HG02943 (cell line): ENCODE measurements around the gene ZBTB32.
"Not testable (repeated sequence)": the region's sequence is repeated elsewhere in the genome, so short reads cannot be mapped to it uniquely, and the experiment has no call there.

ENCODE experiments used
- ATAC-seq: cut with Tn5 transposase; IDR thresholded peaks from one replicate; pipeline ENCODE4 v1.9.1; 2021; ENCODE audit warnings: mild to moderate bottlenecking, low read depth, moderate library complexity; ENCODE audit not compliant: unreplicated experiment

Gene ZBTB32, protein sequence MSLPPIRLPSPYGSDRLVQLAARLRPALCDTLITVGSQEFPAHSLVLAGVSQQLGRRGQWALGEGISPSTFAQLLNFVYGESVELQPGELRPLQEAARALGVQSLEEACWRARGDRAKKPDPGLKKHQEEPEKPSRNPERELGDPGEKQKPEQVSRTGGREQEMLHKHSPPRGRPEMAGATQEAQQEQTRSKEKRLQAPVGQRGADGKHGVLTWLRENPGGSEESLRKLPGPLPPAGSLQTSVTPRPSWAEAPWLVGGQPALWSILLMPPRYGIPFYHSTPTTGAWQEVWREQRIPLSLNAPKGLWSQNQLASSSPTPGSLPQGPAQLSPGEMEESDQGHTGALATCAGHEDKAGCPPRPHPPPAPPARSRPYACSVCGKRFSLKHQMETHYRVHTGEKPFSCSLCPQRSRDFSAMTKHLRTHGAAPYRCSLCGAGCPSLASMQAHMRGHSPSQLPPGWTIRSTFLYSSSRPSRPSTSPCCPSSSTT

DNA sequence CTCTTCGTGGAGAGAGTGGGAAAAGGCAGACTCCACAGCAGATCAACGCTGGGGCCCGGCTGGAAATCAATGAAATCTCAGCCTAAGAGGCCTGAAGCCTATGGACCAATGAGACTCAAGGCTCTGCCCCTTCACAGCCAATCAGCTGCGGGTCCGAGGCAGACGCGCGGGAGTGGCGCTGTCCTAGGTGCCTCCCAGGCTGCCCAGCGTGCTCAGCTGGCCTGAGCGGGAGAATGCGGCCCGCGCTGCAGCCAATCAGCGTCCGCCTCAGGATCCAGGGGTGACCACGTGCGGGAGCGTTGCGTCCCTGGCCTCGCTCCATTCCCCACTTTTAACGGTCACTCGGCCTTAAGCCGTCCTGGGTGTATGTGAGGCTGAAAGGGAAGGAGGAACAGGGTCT lies at the start of gene ZBTB32:
Gene ZBTB32, plus strand, starts transcription at position 341 of the 400 bp plus-strand sequence. CDS start 10,069 bp downstream, outside the sequence.
- no peak for ATAC-seq

DNA sequence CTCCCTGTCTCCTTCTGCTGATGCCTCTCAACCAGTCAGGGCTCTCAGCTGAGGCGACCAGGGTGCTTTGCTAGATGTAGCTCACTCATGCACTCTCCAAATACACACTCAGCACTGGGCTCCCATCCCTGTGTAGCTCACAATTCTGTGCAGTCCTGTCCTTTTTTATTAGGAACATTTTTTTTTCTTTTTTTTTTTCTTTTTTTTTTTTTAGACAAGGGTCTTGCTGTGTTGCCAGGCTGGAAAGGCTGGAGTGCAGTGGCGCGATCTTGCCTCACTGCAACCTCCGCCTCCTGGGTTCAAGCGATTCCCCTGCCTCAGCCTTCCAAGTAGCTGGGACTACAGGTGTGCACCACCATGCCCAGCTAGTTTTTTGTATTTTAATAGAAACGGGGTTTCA lies 49.5 kb upstream of the ZBTB32 start:
- not testable (repeated sequence) for ATAC-seq

DNA sequence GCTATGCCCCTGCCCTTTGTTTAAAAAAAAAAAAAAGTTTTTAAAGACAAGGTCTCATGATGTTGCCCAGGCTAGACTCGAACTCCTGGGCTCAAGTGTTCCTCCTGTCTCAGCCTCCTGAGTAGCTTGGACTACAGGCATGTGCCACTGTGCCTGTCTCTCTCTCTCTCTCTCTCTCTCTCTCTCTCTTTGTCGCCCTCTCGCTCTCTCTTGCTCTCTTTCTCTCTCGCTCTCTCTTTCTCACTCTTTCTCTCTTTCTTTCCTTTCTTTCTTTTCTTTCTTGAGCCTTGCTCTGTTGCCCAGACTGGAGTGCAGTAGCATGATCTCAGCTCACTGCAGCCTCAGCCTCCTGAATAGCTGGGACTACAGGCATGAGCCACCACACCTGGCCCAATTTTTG lies 48.8 kb upstream of the ZBTB32 start:
- ATAC-seq, result no peak

DNA sequence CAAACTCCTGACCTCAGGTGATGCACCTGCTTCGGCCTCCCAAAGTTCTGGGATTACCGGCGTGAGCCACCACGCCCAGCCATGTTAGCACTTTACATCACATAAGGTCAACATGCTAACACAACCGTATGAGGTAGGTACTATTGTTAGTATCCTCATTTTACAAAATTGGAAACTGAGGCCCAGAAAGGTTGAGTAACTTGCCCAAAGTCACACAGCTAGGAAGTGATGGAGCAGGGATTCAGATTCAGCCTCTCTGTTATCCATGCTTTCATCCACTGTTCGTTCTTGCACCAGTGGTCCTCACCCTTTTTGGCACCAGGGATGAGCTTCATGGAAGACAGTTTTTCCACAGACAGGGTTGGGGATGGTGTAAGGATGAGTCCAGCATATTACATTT lies 47.7 kb upstream of the ZBTB32 start:
- no peak for ATAC-seq

DNA sequence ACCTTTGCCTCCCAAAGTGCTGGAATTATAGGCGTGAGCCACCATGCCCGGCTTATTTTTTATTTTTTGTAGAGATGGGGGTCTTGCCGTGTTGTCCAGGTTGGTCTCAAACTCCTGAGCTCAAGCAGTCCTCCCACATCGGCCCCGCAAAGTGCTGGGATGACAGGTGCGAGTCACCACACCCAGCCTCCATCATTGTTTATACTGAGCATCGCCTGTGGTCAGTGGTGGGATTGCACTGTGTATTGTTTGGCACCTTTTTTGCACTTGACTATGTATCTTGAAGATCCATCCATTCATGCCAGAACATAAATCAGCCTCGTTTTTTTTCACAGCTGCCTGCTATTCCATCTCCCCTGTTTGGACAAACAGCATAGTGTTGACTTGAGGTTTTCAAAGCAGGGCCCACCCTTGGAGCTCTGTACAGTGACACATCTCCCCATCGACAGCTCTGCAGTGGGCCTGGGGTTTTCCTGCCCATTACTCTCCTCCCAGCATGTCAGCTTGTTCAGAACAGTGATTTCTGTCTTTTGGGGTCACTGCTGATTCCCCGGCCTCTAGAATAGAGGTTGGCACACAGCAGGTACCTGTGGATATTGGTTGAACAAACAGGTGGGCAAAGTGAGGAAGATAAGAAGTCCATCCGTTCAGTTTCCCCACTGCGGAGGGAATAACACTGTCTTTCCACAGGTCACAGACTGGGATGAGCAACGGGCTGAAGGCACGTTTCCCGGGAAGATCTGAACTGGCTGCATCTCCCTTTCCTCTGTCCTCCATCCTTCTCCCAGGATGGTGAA lies 46.3 kb upstream of the ZBTB32 start:
- no peak for ATAC-seq

DNA sequence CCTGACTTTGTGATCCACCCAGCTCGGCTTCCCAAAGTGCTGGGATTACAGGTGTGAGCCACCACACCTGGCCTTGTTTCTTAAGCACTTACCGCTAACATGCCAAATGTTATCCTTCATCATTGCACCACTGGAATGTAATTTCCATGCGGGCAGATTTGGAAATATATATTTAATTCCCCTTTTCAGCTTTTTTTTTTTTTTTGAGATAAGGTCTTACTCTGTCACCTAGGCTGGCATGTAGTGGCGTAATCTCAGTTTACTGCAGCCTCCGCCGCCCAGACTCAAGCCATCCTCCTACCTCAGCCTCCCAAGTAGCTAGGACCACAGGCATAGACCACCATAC lies 42.4 kb upstream of the ZBTB32 start:
- ATAC-seq, result no peak

DNA sequence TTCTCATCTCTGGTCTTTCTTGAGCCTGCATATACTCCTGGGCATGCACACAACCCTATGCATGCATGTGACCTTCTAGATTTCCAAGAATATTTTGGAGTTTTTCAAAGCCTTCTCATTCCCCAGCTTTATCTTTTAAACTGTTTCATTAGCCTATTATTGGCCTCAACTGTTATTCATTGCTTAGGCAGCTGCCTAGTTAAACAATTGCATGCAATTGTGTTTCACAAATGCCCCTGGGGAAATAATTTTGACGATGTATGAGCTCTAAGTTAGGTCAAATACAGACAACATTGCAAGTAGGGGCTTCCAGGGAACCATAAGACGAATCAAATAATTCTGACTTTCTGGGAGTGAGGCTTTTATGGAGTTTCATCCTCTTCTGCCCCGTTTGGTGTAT lies 40.4 kb upstream of the ZBTB32 start:
- ATAC-seq, result no peak

DNA sequence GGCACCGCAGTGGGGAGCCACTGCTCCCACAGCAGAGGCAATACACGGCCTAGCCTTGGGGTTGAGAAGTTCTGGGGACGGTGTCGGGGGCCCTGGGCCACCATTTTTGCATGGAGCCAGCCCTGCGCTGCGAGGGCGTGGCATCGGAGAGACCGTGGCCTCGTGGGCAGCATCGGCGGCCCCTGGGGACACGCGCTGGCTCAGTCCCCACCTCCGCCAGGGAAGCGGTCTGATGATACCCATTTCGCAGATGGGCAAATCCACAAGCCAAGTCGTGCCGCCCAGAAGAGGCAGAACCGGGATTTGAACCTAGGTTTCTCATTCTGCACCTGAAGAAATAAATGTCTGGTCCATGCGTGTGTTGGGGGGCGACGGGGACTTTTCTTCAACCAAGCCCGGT lies 39.2 kb upstream of the ZBTB32 start:
- no peak for ATAC-seq

DNA sequence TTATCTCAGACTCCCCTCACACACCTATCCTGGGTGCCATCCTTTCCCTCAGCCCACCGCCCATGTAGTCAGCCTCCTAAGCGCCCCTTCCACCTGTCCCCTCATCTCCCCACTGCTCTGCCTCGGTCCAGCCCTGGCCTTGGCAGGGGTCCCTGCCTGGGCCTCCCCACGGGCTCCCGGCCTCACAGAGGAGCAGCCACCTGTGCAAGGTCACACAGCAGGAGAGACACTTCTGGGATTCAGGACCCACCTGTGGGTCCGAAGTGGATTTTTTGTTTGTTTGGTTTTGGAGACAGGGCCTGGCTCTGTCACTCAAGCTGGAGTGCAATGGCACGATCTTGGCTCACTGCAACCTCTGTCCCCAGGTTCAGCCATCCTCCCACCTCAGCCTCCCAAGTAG lies 38.8 kb upstream of the ZBTB32 start:
- ATAC-seq, result no peak

DNA sequence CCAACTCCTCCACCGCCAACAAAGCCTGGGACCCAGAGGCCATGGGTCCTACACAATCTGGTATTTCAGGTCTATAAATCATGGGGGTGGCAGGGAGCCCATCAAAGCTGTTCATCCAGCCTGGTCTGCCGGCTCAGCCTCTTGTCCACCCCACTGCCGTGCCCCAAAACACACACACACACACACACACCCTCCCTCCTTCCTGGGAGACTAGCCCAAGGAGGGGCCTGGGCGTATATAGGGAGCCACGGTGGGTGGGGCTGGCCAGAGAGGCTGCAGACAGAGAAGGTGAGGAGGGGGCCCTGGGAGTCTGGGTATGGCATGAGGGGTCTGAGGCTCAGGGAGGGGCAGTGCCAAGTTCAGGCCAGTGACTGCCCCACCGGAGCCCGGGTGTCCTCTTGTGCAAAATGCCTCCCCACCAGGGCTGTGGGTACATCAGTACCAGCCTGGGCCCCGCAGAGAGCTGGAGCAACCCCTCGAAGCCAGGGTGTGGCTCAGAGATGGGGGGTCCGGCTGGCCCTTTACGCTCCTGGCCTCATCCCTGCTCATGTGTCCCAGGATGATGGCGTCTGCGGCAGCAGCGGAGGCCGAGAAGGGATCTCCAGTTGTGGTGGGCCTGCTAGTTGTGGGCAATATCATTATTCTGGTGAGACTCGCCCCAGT lies 38.0 kb upstream of the ZBTB32 start, which contains the start of gene UPK1A:
Gene UPK1A, plus strand, starts transcription at position 267 of the 663 bp plus-strand sequence. Its CDS starts 296 bp downstream, at position 563.
- no peak for ATAC-seq

DNA sequence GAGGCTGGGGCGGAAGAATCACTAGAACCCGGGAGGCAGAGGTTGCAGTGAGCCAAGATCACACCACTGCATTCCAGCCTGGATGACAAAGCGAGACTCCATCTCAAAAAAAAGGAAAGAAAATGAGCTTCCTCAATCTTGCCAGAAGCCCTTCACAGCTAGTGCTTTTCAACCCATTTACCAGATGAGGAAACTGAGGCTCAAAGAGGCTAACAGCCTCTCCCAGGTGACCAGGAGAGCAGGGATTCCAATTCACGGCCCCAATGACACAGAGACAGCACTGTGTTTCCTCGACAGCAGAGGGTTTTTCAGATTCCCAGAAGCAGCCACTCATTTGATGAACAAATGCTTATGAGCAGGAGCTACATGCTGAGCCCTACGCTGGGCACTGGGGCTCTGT lies 34.8 kb upstream of the ZBTB32 start:
- no peak for ATAC-seq

DNA sequence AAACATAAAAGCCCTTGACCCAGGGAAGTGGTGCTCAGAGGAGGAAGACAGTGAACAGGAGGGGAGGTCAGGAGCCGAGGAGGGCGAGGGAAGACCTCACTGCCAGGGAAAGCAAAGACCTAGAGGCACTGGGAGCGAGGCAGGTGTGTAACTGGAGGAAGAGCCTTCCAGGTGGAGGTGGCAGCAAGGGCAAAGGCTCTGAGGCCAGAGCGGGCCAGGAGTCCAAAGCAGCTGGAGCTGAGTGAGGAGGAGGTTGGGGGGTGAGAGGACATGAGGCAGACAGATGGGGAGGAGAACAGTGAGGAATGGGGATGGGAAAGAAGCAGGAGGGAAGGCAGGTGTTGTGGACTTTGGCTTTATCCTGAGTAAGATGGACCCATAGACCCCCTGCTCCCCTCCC lies 34.4 kb upstream of the ZBTB32 start:
- no peak for ATAC-seq

DNA sequence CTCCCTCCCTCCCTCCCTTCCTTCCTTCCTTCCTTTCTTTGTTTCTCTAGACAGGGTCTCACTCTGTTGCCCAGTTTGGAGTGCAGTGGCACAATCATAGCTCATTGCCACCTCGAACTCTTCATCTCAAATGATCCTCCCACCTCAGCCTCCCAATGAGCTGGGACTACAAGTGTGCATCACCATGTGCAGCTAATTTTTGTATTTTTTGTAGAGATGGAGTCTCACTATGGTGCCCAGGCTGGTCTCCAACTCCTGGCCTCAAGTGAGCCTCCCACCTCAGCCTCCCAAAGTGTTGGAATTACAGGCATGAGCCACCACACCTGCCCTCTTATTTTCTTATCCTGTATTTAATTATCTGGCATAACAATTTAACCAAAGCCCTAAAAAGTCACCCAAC lies 33.7 kb upstream of the ZBTB32 start:
- no peak for ATAC-seq

DNA sequence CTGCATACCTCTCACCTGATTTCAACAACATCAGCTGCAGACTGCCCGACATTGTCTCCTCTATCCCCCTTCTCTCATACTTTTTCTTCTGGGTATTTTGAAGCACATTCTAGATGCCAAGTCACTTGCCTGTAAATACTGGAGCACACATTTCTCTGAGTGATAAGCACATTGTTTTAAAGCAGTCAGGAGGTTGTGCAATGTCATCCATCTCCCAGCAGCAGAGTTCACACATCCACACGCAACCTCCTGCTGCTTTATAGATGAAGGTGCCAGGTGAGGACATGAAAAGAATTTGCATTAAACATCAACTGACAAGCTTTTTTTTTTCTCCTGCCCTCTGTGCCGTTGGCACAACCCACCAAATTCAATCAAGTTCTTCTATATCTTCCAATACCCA lies 32.5 kb upstream of the ZBTB32 start:
- no peak for ATAC-seq

DNA sequence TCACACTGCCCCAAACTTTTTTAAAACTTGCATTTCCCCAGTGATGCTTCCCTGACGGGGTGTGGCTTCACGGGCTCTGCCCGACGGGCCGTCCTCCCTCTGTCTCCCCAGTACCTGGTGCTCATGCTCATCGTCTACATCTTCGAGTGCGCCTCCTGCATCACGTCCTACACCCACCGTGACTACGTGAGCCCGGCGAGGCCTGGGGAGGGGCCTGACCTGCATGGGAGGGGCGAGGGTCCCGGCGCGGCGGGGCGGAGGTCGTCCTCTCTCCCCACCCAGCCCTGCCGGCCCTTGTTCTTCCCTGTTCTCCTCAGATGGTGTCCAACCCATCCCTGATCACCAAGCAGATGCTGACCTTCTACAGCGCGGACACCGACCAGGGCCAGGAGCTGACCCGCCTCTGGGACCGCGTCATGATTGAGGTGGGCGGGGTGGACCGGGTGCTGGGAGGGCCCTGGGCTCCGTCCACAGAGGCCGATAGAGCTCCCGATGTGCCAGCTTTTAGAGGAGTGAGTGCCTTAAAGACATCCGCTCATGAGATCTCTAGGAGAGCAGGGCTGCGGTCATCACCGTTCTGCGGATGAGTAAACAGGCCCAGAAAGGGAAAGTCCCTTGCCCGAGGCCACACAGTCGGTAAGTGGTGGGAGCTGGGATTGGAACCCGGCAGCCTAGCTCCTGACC lies 31.1 kb upstream of the ZBTB32 start:
- no peak for ATAC-seq

DNA sequence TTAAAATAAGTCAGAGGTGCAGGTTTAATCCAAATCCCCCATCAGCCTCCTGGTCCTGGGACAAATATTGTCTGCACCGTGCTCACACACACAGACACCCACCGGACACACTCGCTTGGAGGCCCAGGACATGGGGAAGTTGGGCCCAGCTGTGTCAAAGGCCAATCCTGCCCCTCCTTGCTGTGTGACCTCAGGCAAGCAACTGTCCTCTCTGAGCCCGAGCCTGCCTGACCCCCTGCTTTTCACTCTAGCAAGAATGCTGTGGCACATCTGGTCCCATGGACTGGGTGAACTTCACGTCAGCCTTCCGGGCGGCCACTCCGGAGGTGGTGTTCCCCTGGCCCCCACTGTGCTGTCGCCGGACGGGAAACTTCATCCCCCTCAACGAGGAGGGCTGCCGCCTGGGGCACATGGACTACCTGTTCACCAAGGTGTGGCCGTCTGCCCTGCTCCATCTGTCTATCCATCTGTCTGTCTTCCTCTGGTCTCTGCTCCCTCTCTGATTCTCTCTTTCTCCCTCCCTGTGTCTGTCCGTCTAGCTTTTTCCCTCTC lies 28.7 kb upstream of the ZBTB32 start:
- ATAC-seq, result no peak

DNA sequence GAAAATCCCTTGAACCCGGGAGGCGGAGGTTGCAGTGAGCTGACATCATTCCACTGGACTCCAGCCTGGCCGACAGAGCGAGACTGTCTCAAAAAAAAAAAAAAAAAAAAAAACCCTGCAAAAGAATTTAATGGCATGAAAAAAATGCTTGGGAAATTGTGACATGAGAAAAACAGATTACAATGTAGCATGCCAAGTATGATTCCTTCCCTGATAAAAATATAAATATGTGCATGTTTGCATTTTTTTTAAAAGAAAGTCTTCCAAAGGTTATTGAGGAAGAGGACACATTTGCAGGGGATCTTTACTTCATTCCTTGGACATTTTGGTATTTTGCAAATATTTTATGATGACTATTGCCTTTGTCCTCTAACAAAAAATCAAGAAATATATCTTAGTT lies 14.5 kb upstream of the ZBTB32 start:
- no peak for ATAC-seq

DNA sequence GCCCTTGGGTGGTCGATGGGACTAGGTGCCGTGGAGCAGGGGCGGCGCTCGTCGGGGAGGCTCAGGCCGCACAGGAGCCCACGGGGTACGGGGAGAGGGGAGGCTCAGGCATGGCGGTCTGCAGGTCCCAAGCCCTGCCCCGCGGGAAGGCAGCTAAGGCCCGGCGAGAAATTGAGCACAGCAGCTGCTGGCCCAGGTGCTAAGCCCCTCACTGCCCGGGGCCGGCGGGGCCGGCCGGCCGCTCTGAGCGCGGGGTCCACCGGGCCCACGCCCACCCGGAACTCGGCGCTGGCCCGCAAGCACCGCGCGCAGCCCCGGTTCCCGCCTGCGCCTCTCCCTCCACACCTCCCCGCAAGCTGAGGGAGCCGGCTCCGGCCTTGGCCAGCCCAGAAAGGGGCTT lies 13.3 kb upstream of the ZBTB32 start:
- not testable (repeated sequence) for ATAC-seq

DNA sequence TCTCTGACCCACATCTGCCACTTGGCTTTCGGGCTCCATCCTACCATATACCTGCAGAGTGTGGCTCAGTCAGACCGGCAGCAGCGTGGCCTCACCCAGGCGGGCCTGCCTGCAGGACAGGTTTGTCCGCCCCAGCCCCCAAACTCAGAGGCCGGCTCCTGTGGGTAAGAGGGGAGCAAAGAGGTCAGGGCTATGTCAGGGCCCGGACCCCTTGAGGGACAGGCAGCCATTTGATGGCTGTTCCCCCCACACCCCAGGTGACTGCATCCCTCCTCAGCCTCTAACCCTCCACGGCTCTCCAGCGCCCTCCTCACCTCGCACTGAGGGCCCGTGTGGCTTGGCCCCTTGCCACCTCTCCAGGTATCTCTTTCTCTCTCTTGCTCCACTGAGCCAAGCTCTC lies 12.3 kb upstream of the ZBTB32 start:
- no peak for ATAC-seq

DNA sequence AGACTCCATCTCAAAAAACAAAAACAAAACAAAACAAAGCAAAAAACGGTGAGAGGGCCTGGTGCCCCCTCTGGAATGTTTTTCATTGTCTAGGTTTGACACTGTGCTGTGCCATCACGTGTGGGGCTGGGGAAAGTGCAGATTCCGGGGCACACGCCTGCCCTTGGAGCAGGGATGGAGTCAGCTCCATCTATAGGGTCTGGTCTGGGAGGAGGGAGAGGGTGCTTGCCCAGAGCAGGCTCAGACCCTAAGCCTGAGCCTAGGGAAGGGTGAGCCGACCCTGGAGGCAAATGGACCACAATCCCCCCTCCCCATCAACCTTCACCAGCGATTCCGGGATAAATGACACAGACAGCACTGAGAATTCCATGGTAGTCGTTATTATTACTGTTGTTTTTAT lies 10.9 kb upstream of the ZBTB32 start:
- ATAC-seq, result no peak
